ENCODE results near the gene LMO2. TPM values are rescaled to one million over a fixed set of nuclear protein-coding genes. Genes with fewer than 3 reads are reported as not detected.
"Not testable (repeated sequence)": the region's sequence is repeated elsewhere in the genome, so short reads cannot be mapped to it uniquely, and the experiment has no call there.

The LMO2 gene
- total RNA-seq, 2 experiments from 2014 or later = 0.13 TPM; not detected in 1

GRCh38 chr11:33867996-33868646 is 23.8 kb downstream of the LMO2 start:
- ChIA-PET POLR2A (no interaction called here), CTCF (interaction anchor here (0.9 to 2.6 kb wide), 2 partner anchors 10 to 20 kb away, joined by 3 to 10 read pairs; no protein-coding TSS in a partner anchor)

GRCh38 chr11:33867561-33867960 is 24.3 kb downstream of the LMO2 start:
- ChIA-PET POLR2A (no interaction called here), CTCF (interaction anchor here (0.9 to 2.6 kb wide), 2 partner anchors 10 to 19 kb away, joined by 3 to 10 read pairs; no protein-coding TSS in a partner anchor)

DNA sequence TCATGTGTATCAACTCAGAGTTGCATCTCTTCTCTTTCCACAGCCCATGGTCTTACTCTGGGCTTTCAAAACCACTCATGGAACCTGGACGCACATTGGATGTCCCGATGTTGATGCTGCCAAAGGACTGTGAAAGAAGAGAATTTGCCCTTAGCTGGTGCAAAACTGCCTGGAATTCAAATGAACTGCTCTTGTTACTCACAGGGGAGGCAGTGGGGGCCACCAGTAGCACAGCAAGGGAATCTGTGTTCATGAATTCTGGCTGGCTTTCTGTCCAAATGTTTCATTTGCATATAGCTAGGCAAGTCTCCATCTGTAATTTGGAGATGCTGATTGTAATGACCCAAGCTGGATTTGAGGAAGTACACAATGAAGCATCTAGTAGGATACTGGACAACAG is 24.9 kb downstream of the LMO2 start:
- CTCF ChIA-PET = interaction anchor here (2.6 kb wide), 1 partner anchor 9 kb away, joined by 10 read pairs; no protein-coding TSS in a partner anchor
- POLR2A ChIA-PET = no interaction called here

- CTCF ChIA-PET = interaction anchor here (0.7 kb wide), 1 partner anchor 132 kb away, joined by 3 read pairs; no protein-coding TSS in a partner anchor
- POLR2A ChIA-PET = no interaction called here
Observed at GRCh38 chr11:33864479-33864878, 27.4 kb downstream of the LMO2 start.

GRCh38 chr11:33863418-33864172 is 28.3 kb downstream of the LMO2 start:
- ChIA-PET CTCF (interaction anchor here (0.6 to 0.8 kb wide), 3 partner anchors 17 to 133 kb away, joined by 3 read pairs; no protein-coding TSS in a partner anchor), POLR2A (no interaction called here)

- ChIA-PET POLR2A (no interaction called here), CTCF (interaction anchor here (2.4 kb wide), 1 partner anchor 126 kb away, joined by 10 read pairs; no protein-coding TSS in a partner anchor)
Observed at GRCh38 chr11:33861941-33862589, 29.8 kb downstream of the LMO2 start.

DNA sequence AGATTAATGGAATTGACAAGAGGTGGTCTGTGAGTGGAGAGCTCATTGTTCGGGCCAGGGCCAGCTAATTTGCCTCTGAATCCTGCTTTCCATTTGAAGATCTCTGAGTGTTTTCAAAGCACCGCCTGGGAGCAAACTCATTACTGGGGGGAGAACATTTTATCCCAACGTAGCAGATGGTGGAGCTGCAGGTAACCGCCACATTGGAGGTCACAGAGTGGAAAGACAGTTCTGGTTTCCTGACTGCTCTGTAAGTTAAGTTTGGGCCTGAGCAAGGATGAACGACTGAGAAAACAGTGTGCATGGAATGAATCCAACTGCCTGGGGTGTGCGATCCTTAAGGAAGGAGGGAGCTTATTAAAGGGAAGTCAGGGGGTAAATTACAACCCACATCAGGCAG is 30.5 kb downstream of the LMO2 start:
- ChIA-PET CTCF (interaction anchor here (0.9 to 2.4 kb wide), 2 partner anchors 106 to 126 kb away, joined by 3 to 10 read pairs; no protein-coding TSS in a partner anchor), POLR2A (no interaction called here)

DNA sequence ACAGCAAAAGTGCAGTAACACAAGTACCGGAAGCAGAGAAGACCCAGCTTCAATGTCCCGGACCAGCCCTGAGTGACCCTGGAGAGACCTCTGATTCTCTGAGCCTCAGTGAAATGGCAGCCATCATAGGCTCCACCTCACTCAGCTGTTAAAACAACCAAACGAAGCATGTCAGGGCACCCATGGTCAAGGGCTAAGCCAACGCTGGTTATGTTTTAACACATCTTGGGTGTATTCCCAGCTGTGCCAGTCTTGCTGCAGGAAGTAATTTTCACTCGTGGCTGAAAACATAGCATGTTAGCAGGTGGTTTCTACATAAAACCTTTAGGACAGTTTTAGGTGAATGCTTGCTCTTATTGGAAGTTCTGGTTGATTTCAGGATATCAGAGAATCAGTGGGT is 30.9 kb downstream of the LMO2 start:
- ChIA-PET POLR2A (no interaction called here), CTCF (interaction anchor here (0.9 to 2.4 kb wide), 2 partner anchors 107 to 127 kb away, joined by 3 to 10 read pairs; no protein-coding TSS in a partner anchor)

- ChIA-PET CTCF (interaction anchor here (1.3 kb wide), 1 partner anchor 34 kb away, joined by 3 read pairs; no protein-coding TSS in a partner anchor), POLR2A (no interaction called here)
Observed at GRCh38 chr11:33859306-33859705, 32.6 kb downstream of the LMO2 start.

GRCh38 chr11:33857933-33858371 is 33.9 kb downstream of the LMO2 start:
- CTCF ChIA-PET = interaction anchor here (0.8 to 3.0 kb wide), 10 partner anchors 9 to 130 kb away, joined by 3 to 23 read pairs (median 4); no protein-coding TSS in a partner anchor
- POLR2A ChIA-PET = no interaction called here

DNA sequence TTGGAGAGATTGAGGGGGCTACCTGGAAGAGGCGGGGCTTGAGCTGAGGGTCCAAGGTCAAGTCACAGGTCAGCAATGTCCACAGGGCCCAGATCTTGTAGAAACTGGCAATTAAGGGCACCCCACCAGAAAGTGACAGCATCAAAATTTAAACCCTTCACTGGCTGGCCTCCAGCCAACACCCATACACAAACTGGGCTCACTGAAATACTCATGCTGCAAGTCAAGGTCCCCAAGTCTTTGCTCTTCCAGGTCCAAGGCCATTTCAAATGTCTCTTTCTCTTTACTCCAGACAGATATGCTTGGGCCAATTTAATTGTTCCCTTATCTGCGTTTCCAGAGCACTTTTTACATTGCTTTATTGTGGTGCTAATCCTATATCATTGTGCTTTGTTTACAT is 36.4 kb downstream of the LMO2 start:
- CTCF ChIA-PET = interaction anchor here (3.0 kb wide), 1 partner anchor 132 kb away, joined by 23 read pairs; no protein-coding TSS in a partner anchor
- POLR2A ChIA-PET = no interaction called here

DNA sequence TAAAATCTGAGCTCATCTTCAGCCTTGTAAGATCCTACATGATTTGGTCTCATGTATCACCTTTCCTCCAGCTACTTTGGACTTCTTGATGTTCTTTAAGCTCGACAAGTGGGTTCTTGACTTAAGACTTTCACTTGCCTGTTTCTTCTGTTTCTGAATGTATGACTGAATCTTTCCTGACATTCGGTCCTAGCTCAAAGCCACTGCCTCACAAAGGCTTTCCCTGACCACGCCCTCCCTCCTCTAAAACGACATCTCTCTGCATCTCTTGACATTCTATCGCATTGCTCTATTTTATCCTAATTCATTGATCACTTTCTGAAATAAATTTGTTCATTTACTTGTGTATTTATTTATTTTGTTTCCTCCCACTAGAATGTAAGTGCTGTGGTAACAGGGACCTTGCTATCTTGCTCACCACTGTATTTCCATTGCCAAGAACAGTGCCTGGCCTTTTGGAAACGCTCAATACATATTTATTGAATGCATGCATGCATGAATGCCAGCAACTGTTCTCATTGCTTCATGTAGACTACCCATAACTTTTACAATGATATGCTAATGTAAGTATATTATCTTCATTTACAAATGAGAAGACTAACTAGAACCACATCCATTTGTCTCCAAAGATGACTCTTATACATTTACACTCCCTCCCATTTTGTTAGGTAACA is 43.0 kb downstream of the LMO2 start:
- POLR2A ChIA-PET = no interaction called here
- CTCF ChIA-PET = interaction anchor here (0.9 to 1.0 kb wide), 2 partner anchors 9 to 19 kb away, joined by 3 read pairs; no protein-coding TSS in a partner anchor

- POLR2A ChIA-PET = no interaction called here
- CTCF ChIA-PET = no interaction called here
Observed at GRCh38 chr11:33847251-33847650, 44.6 kb downstream of the LMO2 start.

GRCh38 chr11:33844236-33844635 is 47.6 kb downstream of the LMO2 start:
- POLR2A ChIA-PET = no interaction called here
- CTCF ChIA-PET = no interaction called here

DNA sequence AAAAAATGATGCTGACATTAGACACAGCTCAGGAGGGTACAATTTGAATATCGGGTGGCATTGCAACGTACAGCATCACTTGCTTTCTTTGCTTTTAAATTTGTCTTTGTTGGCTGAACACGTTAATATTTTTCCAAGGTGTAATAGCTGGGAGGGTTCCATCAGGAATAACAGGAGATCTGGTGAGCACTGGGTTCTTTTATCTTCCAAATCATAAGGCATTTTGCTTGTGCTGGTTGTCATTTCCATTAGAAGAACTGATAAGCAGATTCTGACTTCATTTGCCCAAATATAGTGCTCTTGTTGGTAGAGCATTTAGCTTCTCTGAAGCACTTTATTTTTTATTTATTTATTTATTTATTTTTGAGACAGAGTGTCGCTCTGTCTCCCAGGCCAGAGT is 48.9 kb downstream of the LMO2 start:
- POLR2A ChIA-PET = no interaction called here
- CTCF ChIA-PET = no interaction called here

DNA sequence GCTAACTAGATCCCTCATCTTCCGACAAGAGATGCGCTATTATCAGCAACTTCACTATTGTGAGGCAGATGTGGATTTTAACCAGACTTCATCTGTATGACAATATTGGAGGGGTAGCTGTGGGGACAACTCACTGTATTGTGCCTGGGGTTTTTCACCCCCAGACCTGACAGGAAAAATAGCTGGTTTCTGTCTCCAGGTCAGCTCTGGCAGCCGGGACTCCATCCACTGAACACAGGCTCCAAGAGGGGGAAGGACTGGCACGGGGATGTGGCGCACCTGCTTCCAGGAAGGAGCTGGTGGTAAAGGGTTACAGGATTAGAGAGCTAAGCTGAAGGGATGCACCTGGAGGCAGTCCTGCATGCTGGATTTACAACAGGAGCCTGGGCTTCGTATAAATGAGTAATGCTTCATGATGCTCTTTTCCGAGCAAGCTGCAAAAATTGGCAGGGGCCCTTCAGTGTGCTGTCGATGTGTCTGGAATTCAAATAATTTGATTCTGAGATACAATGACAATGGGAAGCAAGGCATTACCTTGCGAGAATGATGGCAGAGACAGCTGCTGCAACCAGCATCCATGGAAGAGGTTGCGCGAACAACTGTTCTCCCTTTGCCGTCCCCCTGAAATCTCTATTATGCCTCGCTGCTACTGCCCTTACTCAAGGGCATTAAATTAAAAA is 49.5 kb downstream of the LMO2 start:
- CTCF ChIA-PET = no interaction called here

GRCh38 chr11:33838234-33838633 is 53.6 kb downstream of the LMO2 start:
- CTCF ChIA-PET, POLR2A ChIA-PET: not testable (repeated sequence)

More for the DNA sequence above, 49.5 kb downstream of the LMO2 start:
- POLR2A ChIA-PET = no interaction called here

DNA sequence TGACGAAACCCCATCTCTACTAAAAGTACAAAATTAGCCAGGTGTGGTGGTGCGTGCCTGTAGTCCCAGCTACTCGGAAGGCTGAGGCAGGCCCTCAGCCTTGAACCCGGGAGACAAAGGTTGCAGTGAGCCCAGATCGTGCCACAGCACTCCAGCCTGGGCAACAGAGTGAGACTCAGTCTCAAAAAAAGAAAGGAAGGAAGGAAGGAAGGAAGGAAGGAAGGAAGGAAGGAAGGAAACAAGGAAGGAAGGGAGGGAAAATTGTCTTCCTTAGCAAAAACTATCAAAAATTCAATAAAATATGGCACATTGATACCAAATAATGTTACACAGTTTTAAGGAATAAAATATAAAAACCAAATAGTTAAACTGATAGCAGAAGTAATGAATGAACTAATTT is 54.5 kb downstream of the LMO2 start:
- CTCF ChIA-PET, POLR2A ChIA-PET: not testable (repeated sequence)
